Activated naive CD4-positive, alpha-beta T cell treated with anti-CD3 and anti-CD28 coated beads, Interleukin-2, amount 50 U/mL, for 16 hours (primary cell): Measurements from ENCODE around the gene ZNF618.

Experiments used
- DNase-seq: peaks from one replicate; pipeline ENCODE4 v3.0.0-alpha.2; 2020

ZNF618 gene

GRCh38 chr9:113912816-113913215 lies 36.7 kb downstream of the ZNF618 start:
- DNase-seq = no peak

- DNase-seq = no peak
These were observed 37.5 kb downstream of the ZNF618 start for GRCh38 chr9:113913426-113914195.

- no peak for DNase-seq
These were observed 38.4 kb downstream of the ZNF618 start for GRCh38 chr9:113914517-113914916.

GRCh38 chr9:113915817-113916434 lies 39.8 kb downstream of the ZNF618 start:
- no peak for DNase-seq

- DNase-seq = no peak
These were observed 40.8 kb downstream of the ZNF618 start for GRCh38 chr9:113916931-113917330.

- no peak for DNase-seq
These were observed 42.7 kb downstream of the ZNF618 start for GRCh38 chr9:113918697-113919350.

GRCh38 chr9:113919382-113919781 lies 43.3 kb downstream of the ZNF618 start:
- no peak for DNase-seq

- DNase-seq = no peak
These were observed 43.8 kb downstream of the ZNF618 start for GRCh38 chr9:113919871-113920270.

- DNase-seq = no peak
These were observed 44.8 kb downstream of the ZNF618 start for GRCh38 chr9:113920872-113921271.

- no peak for DNase-seq
These were observed 45.4 kb downstream of the ZNF618 start for GRCh38 chr9:113921396-113921925.

- no peak for DNase-seq
These were observed 46.1 kb downstream of the ZNF618 start for GRCh38 chr9:113922160-113922559.

- no peak for DNase-seq
These were observed 50.1 kb downstream of the ZNF618 start for GRCh38 chr9:113926211-113926610.

- DNase-seq = no peak
These were observed 51.2 kb downstream of the ZNF618 start for GRCh38 chr9:113927277-113927676.

GRCh38 chr9:113928269-113928668 lies 52.2 kb downstream of the ZNF618 start:
- DNase-seq = no peak

GRCh38 chr9:113929634-113930389 lies 53.7 kb downstream of the ZNF618 start:
- no peak for DNase-seq

- DNase-seq = no peak
These were observed 54.3 kb downstream of the ZNF618 start for GRCh38 chr9:113930390-113930783.

- DNase-seq = no peak
These were observed 55.0 kb downstream of the ZNF618 start for GRCh38 chr9:113931140-113931539.

- no peak for DNase-seq
These were observed 55.7 kb downstream of the ZNF618 start for GRCh38 chr9:113931777-113932176.

GRCh38 chr9:113932906-113933584 lies 56.9 kb downstream of the ZNF618 start:
- no peak for DNase-seq

- DNase-seq = no peak
These were observed 57.6 kb downstream of the ZNF618 start for GRCh38 chr9:113933671-113934070.

- no peak for DNase-seq
These were observed 58.2 kb downstream of the ZNF618 start for GRCh38 chr9:113934167-113934828.
